CD14-positive monocyte (primary cell): ENCODE data around the gene RBM44. TPM values are rescaled to one million over a fixed set of nuclear protein-coding genes. Genes with fewer than 3 reads are reported as not detected.

Experiments used
- DNase-seq, 3 donors: peaks; one replicate each; pipeline ENCODE4 v3.0.0-alpha.2; 2011 to 2022
- H2AFZ ChIP-seq: 2 replicates; pipeline ENCODE4 v1.6.0; 2012; ENCODE audit warnings: mild to moderate bottlenecking, low read depth, low read length, inconsistent platforms; ENCODE audit not compliant: insufficient read depth, poor library complexity, severe bottlenecking
- H3K27ac ChIP-seq, 2 donors: 1 replicate in 1 of 2; 2 replicates in 1 of 2; pipeline ENCODE4 v1.5.1; 2012 to 2013; ENCODE audit warnings: low read length in 2 of 2, control low read depth in 1 of 2, inconsistent platforms in 1 of 2, low read depth in 1 of 2, mild to moderate bottlenecking in 1 of 2
- H3K27me3 ChIP-seq, 2 donors: one replicate each; pipeline versions ENCODE4 v1.6.0 to v1.6.1; 2011 to 2013; ENCODE audit warnings: low read length in 2 of 2; ENCODE audit not compliant: control insufficient read depth in 2 of 2, insufficient read depth in 2 of 2
- H3K36me3 ChIP-seq, 2 donors: replicated peaks in 1 of 2; 1 replicate in 1 of 2; 2 replicates in 1 of 2; pipeline versions ENCODE4 v1.5.1 to v1.6.1; 2012 to 2013; ENCODE audit warnings: low read length in 2 of 2, control low read depth in 1 of 2, inconsistent platforms in 1 of 2, mild to moderate bottlenecking in 1 of 2; ENCODE audit not compliant: insufficient read depth in 2 of 2, control insufficient read depth in 1 of 2
- H3K4me1 ChIP-seq, 2 donors: 1 replicate in 1 of 2; 2 replicates in 1 of 2; pipeline versions ENCODE4 v1.5.1 to v1.6.1; 2012 to 2013; ENCODE audit warnings: low read length in 2 of 2, control low read depth in 1 of 2, inconsistent platforms in 1 of 2, mild to moderate bottlenecking in 1 of 2, moderate library complexity in 1 of 2; ENCODE audit not compliant: insufficient read depth in 2 of 2, control insufficient read depth in 1 of 2
- H3K4me2 ChIP-seq: replicated peaks from 2 replicates; pipeline ENCODE3; 2012; ENCODE audit warnings: low read length, moderate library complexity, mild to moderate bottlenecking; ENCODE audit not compliant: poor library complexity, severe bottlenecking; ENCODE audit errors: extremely low read depth
- H3K4me3 ChIP-seq, 3 experiments: fragments of 200-600 bp in 1 of 3; sonication (generic) in 1 of 3; replicated peaks in 1 of 3; 1 replicate in 2 of 3; 2 replicates in 1 of 3; pipeline ENCODE4 v1.5.1; 2011 to 2013; ENCODE audit warnings: low read length in 3 of 3, mild to moderate bottlenecking in 3 of 3, control low read depth in 2 of 3, low read depth in 2 of 3, inconsistent platforms in 1 of 3, moderate library complexity in 1 of 3
- H3K79me2 ChIP-seq: 2 replicates; pipeline ENCODE4 v1.6.0; 2012; ENCODE audit warnings: mild to moderate bottlenecking, control low read depth, inconsistent platforms, low read length, moderate library complexity; ENCODE audit not compliant: insufficient read depth
- H3K9ac ChIP-seq: 2 replicates; pipeline ENCODE4 v1.6.0; 2017; ENCODE audit warnings: low read length, mild to moderate bottlenecking; ENCODE audit not compliant: insufficient read depth, poor library complexity, severe bottlenecking
- H3K9me3 ChIP-seq, 2 donors: replicated peaks in 1 of 2; 1 replicate in 1 of 2; 2 replicates in 1 of 2; pipeline versions ENCODE4 v1.5.1 to v1.6.1; 2012 to 2013; ENCODE audit warnings: low read length in 2 of 2, control low read depth in 1 of 2; ENCODE audit not compliant: control insufficient read depth in 1 of 2, insufficient read depth in 1 of 2
- H4K20me1 ChIP-seq: 2 replicates; pipeline ENCODE4 v1.6.0; 2012; ENCODE audit warnings: mild to moderate bottlenecking, low read length, control low read depth, moderate library complexity; ENCODE audit not compliant: insufficient read depth
- H3K27ac Mint-ChIP-seq, 7 donors: one replicate each; pipeline ENCODE4 v1.8.0; 2020; ENCODE audit warnings: mild to moderate bottlenecking in 7 of 7, mixed read lengths in 7 of 7, moderate library complexity in 6 of 7, inconsistent platforms in 2 of 7
- H3K27me3 Mint-ChIP-seq, 3 donors: one replicate each; pipeline ENCODE4 v1.8.0; 2021 to 2022; ENCODE audit warnings: low read depth in 3 of 3, mild to moderate bottlenecking in 3 of 3, mixed read lengths in 3 of 3, moderate library complexity in 3 of 3, inconsistent platforms in 1 of 3
- H3K36me3 Mint-ChIP-seq, 2 donors: one replicate each; pipeline ENCODE4 v1.8.0; 2020; ENCODE audit warnings: mixed read lengths in 2 of 2, inconsistent platforms in 1 of 2, mild to moderate bottlenecking in 1 of 2
- H3K4me1 Mint-ChIP-seq: one replicate; pipeline ENCODE4 v1.8.0; 2020; ENCODE audit warnings: mild to moderate bottlenecking, mixed read lengths
- H3K4me3 Mint-ChIP-seq, 2 donors: one replicate each; pipeline ENCODE4 v1.8.0; 2020; ENCODE audit warnings: mild to moderate bottlenecking in 2 of 2, mixed read lengths in 2 of 2, moderate library complexity in 1 of 2
- H3K9me3 Mint-ChIP-seq, 7 donors: one replicate each; pipeline ENCODE4 v1.8.0; 2020 to 2022; ENCODE audit warnings: mixed read lengths in 7 of 7, mild to moderate bottlenecking in 6 of 7, moderate library complexity in 6 of 7, inconsistent platforms in 2 of 7
- WGBS: methylation state at CpG from one replicate; pipeline ENCODE4 v1.1.5; 2013; ENCODE audit warnings: missing lambda C conversion rate; ENCODE audit not compliant: insufficient coverage; 5-methylcytosine and 5-hydroxymethylcytosine counted together
- intact Hi-C, 2 donors: fragments of 100-400 bp; cut with micrococcal nuclease; formaldehyde crosslinking; loops; one replicate each; pipeline versions ENCODE4 v1.15.0 to v1.15.1; 2023
- polyA plus RNA-seq, 3 donors: library from polyadenylated mRNA; depleted of rRNA in 1 of 3; unstranded in 2 of 3; stranded (reverse) in 1 of 3; fragments of 300-500 nt in 2 of 3; fragments of >200 nt in 1 of 3; fragmentation: Illumina TruSeq in 2 of 3; gene quantifications; 1 replicate in 2 of 3; 2 replicates in 1 of 3; pipeline ENCODE4 v1.2.3, GENCODE V29; 2012 to 2021
- small RNA-seq: library from RNA; depleted of rRNA; stranded (forward); fragments of <200 nt; gene quantifications from one replicate; pipeline ENCODE3, GENCODE V24; 2012; ENCODE audit warnings: low read depth; ENCODE audit not compliant: insufficient read length
- TF ChIP-seq, protein P1 (sequence below): fragments of 200-600 bp; IDR thresholded peaks from one replicate; pipeline ENCODE4 v1.8.0; 2022; ENCODE audit warnings: antibody characterized with exemption, mild to moderate bottlenecking

The RBM44 gene
- polyA plus RNA-seq, 3 donors: 0.07 to 1.5 TPM; not detected in 1

DNA sequence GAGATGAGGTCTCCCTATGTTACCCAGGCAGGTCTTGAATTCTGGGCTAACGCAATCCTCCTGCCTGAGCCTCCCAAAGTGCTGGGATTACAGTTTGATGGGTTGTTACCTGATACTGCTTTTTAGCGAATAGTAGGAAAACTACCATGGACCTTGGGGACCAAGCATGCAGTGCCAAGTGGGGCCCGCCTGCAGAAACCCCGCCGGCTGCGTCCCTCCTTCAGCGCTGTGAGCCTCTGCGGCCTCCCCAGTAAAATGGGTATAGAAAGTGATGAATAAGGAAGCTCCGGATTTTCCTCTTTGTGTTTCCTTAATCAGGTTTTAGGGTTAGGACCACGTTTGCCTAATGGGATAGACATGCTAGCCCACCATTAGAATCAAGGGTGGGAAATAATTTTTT, 91.2 kb downstream of the RBM44 start:
- no peak for DNase-seq
- H3K9me3 Mint-ChIP-seq: no peaks in the 10 kb centered on the region
- no peaks in the 10 kb centered on the region for H3K36me3 Mint-ChIP-seq
- H3K4me3 Mint-ChIP-seq: no peak overlapping the region
- intact Hi-C loops: no loop called here
- H3K27me3 ChIP-seq: no peaks in the 10 kb centered on the region
- no peak overlapping the region for H3K27ac Mint-ChIP-seq
- H3K9me3 ChIP-seq: no peaks in the 10 kb centered on the region
- H2AFZ ChIP-seq: no peak overlapping the region
- H3K9ac ChIP-seq: no peak overlapping the region
- no peaks in the 10 kb centered on the region for H3K79me2 ChIP-seq
- H3K4me1 ChIP-seq: no peaks in the 10 kb centered on the region
- H3K4me1 Mint-ChIP-seq: peaks cover 15% of the 10 kb centered on the region
- H3K4me2 ChIP-seq: no peak overlapping the region
- H3K27ac ChIP-seq: no peak overlapping the region
- WGBS: 94% methylated on average over 10 of the region's 10 CpGs
- no peaks in the 10 kb centered on the region for H4K20me1 ChIP-seq
- TF ChIP-seq, protein P1, sequence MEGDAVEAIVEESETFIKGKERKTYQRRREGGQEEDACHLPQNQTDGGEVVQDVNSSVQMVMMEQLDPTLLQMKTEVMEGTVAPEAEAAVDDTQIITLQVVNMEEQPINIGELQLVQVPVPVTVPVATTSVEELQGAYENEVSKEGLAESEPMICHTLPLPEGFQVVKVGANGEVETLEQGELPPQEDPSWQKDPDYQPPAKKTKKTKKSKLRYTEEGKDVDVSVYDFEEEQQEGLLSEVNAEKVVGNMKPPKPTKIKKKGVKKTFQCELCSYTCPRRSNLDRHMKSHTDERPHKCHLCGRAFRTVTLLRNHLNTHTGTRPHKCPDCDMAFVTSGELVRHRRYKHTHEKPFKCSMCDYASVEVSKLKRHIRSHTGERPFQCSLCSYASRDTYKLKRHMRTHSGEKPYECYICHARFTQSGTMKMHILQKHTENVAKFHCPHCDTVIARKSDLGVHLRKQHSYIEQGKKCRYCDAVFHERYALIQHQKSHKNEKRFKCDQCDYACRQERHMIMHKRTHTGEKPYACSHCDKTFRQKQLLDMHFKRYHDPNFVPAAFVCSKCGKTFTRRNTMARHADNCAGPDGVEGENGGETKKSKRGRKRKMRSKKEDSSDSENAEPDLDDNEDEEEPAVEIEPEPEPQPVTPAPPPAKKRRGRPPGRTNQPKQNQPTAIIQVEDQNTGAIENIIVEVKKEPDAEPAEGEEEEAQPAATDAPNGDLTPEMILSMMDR: no peak
- H3K36me3 ChIP-seq: no peaks in the 10 kb centered on the region
- peaks cover 0 to 4% (median 2%) of the 10 kb centered on the region in 3 donors for H3K27me3 Mint-ChIP-seq
- no peak overlapping the region for H3K4me3 ChIP-seq

Small RNAs within 50 kb of the gene (small RNA-seq; reads per million reads assigned to genes)
- gene RF00157: not detected

Other genes starting within 250 kb of the RBM44 start
- not detected for gene PRLH, start 232.2 kb upstream of the RBM44 start, polyA plus RNA-seq
- gene RAB17, start 208.0 kb upstream of the RBM44 start, polyA plus RNA-seq: under 1 TPM in 2 of 3 donors, not detected in 1; 0.13 to 0.35 TPM
- 100 to 1,000 TPM in 1 of 3 donors, 10 to 100 TPM in 2; 67.3 to 148 (median 98.3) TPM for gene LRRFIP1, start 171.2 kb upstream of the RBM44 start, polyA plus RNA-seq
- gene RAMP1, start 60.8 kb downstream of the RBM44 start, polyA plus RNA-seq: not detected
- gene UBE2F, start 168.2 kb downstream of the RBM44 start, polyA plus RNA-seq: 100 to 1,000 TPM in 2 of 3 donors, 10 to 100 TPM in 1; 51.1 to 120 (median 117) TPM